Activated CD4-positive, alpha-beta T cell treated with anti-CD3 and anti-CD28 coated beads, Interleukin-2, amount 50 U/mL, for 4 hours (primary cell): Measurements from ENCODE around the gene HACD2.

Experiments
- DNase-seq, 2 experiments: peaks; one replicate each; pipeline ENCODE4 v3.0.0-alpha.2; 2020

Gene HACD2

GRCh38 chr3:123568034-123568433, 16.8 kb downstream of the HACD2 start:
- DNase-seq, result no peak

DNA sequence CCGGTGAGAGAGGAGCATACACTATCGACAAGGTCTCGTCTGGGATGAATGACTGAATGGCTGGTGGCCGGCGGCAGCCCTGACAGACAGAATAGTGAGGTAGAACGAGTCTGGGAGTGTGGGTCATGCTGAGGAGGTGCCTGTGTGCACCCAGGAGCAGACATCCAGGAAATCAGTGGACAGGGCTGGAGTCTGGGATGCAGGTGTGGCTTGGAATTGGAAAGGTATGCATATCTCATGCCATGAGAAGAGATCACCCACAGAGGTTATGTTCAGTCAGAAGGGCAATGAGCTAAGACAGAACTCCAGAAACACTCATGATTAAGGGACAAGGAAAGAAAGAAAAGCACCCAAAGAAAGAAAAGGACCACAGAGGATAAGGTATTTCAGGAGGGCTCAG, 20.8 kb downstream of the HACD2 start:
- no peak for DNase-seq

DNA sequence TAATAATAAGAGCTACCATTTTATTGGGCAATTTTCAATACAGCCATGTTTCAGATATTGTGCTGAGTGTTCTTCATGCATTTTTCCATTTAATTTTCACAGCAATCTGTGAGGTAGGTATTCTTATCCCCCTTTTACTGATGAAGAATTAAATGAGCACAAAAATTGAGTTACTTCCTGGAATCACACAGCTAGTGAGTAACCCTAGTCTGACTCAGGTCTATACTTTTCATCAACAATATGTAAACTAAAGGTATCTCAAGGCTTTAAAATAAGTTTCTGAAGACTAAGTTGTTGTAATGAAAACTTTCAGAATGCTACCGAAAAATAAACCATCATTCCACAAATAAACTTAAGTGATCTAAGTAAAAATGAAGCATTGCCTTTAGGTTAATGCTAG, 22.3 kb downstream of the HACD2 start:
- DNase-seq, result no peak

DNA sequence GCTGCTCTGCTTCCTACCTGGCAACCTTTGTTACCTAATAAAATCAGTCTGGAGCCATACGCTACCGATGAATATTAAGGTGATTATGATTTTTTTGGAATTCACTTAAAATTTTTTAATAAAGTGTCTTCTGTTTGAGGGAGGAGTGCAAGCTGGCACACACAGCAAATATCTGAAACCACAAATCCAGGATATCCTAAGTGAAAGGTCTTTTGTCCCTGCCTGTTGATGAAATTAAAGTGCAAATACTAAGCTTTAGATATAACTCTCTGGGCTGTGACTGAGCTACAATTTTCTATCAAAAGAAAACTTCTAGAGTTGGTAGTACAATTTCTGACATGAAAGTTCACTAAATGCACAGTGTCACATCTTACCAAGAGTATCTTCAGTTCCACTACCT, 23.7 kb downstream of the HACD2 start:
- DNase-seq, result no peak

DNA sequence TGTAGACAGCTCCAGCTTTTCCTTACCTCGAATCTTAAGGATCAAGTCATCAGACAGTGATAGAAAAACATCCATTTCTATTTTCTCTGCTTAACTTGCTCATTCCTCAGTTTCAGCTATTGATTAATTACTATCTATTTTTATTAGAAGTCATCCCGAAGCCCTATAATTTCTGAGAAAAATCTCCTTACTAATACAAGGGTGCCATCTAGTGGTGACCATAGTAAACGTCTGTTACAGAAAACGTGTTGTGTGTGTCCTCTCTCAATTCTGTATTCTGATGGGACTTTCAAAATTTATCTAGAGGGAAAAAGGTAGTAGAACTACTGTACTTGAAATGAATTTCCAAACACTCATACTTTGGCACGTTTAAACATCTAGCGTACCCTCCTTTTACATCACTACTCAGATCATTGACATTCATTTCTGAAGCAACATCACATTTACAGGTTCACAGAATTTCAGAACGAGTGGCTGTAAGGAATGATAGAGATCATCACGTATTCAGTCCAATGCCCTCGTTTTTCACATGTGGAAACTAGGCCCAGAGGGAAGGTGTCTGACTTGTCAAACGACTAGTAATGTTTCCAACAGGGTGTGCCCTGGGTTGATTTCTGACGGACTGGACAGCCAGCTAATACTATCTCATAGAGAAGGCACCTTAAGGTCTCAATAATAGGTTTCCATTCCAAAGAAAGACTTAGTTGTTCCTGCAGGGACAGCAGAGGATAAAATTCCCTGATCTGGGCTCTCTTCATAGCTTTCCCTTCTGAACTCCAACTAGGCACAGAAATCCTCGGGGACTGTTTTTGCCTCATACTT, 25.6 kb downstream of the HACD2 start:
- no peak for DNase-seq

GRCh38 chr3:123553536-123553935, 31.3 kb downstream of the HACD2 start:
- DNase-seq, result no peak

- no peak for DNase-seq
These were observed 32.1 kb downstream of the HACD2 start for GRCh38 chr3:123552768-123553167.

GRCh38 chr3:123552095-123552714, 32.6 kb downstream of the HACD2 start:
- DNase-seq, result no peak

- no peak for DNase-seq
These were observed 36.9 kb downstream of the HACD2 start for GRCh38 chr3:123547881-123548519.

DNA sequence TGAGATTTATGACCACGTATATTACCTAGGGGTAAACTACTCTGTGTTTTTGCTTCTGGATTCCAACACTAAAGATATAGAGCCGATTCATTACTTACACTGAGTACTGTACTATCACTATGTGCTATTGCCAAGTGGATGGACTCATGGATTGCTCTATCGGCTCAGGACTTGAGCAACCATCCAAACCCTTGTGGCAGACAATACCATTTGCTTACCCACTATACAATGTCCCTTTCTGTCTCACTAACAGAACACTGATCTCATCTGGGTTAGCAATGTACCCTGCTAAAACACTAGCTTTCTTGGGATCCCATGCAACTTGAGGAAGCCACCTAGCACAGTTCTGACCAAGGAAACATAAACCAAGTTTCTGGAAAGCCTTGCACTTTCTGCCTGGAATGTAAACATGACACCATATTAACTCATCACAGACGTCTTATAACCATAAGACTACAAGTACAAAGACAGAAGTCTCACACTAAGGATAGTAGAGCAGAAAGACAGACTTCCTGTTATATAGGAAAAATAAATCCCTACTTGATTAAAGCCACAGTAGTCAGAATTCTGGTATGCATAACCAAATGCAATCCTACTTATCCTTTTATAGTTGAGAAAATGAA, 38.6 kb downstream of the HACD2 start:
- DNase-seq, result no peak

DNA sequence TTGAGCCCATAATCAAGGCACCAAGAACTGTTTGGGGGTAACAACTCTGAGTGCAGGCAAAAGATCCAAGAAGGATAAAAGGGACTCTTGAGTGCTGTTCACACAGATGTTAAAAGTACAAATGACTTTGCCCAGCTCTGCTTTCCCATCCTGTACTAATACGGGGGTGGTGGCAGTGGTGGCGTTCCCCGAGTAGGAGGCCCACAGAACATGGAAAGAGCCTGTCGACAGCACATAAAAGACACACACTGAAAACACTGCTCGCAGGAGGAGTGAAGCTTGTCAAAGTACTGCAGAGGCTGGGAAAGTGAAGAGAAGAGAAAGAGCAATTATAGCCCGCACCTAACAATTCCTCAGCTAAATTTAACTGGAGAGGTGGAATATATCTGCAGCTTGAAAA, 40.9 kb downstream of the HACD2 start:
- no peak for DNase-seq

DNA sequence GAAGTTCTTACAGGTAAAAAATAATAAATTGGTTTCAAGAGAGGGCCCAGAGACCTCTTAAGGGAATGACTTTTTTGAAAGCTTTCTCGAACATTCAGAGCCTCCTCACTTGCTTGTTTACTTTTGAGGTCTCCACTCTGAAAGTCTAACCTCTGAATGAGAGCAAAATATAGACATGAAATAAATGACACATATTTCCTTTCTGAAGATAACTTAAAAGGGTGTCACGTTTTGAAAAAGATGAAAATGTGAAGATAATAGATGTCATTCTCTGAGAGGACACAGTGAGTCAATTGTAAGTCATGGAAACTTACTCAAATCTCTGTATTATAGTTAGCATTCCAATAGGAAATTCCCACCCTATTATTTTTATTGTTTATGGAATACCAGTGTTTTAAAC, 44.6 kb downstream of the HACD2 start:
- no peak for DNase-seq

GRCh38 chr3:123536153-123536895, 48.5 kb downstream of the HACD2 start:
- DNase-seq, result no peak

GRCh38 chr3:123535580-123535979, 49.3 kb downstream of the HACD2 start:
- DNase-seq, result no peak

GRCh38 chr3:123534264-123534663, 50.6 kb downstream of the HACD2 start:
- DNase-seq, result no peak

GRCh38 chr3:123533554-123534159, 51.2 kb downstream of the HACD2 start:
- no peak for DNase-seq

- no peak for DNase-seq
These were observed 56.7 kb downstream of the HACD2 start for GRCh38 chr3:123528130-123528529.

DNA sequence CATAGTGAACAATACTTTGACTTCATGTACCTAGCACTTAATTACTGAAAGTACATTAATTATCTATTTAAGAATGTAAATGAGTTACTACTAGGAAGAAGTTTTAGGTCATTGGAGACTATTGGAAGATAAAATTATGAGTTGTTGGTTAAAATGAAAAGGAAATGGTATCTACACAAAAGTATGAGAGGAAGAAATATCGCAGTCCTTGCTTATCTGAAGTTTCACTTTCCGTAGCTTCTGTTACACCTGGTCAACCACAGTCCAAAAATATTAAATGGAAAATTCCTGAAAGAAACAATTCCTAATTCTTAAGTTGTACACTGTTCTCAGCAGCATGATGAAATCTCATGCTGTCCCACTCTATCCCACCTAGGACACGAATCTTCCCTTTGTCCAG, 57.8 kb downstream of the HACD2 start:
- DNase-seq, result no peak

- DNase-seq, result no peak
These were observed 58.4 kb downstream of the HACD2 start for GRCh38 chr3:123526474-123526873.

DNA sequence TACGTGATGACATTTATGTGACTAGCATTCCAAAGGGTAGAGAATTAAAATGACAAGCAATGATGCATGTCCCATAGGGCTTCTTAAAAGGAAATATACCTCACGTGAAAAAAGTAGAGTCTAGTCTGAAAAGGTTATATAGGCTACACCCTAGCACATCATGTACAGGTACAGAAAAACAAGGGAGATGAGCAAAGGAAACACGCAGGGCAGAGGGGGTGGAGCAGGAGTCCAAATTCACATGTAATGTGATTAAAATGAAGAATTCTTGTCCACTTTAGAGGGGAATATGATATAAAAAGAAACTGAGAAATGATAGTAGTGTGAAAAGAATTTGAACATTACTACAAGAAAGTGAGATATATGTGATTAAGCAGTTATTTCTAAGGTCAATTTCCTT, 59.4 kb downstream of the HACD2 start:
- DNase-seq, result no peak

- no peak for DNase-seq
These were observed 59.9 kb downstream of the HACD2 start for GRCh38 chr3:123524981-123525380.

DNA sequence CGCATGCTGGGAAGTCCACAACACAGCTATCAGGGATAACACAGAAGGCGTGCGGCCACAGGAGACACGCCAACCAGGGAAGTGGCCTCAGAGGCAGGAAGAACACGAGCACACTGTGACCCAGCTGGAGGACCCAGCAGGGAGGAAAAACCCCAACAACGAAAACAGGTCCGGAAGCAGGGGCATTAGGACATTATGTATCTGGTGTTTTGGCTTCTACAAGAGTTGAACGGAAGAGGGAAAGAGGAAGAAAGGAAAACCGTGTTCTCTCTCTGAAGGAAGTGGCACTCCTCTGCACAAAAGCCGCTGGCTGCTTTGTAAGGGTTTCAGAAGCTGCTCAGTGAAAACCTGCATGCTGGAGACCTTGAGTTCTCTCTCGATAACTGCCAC, 61.8 kb downstream of the HACD2 start:
- no peak for DNase-seq
